AG09309 (cell line): ENCODE measurements around the gene LRRK1.

Experiments
- DNase-seq: peaks from one replicate; pipeline ENCODE4 v3.0.0-alpha.2; 2010; ENCODE audit warnings: low read depth
- H3K4me3 ChIP-seq: 2 replicates; pipeline ENCODE4 v1.5.1; 2011; ENCODE audit warnings: mild to moderate bottlenecking, low read depth, low read length, moderate library complexity; ENCODE audit not compliant: control insufficient read depth
- TF ChIP-seq, protein P1 (sequence below): IDR thresholded peaks from 2 replicates; pipeline ENCODE4 v1.5.1; 2011; ENCODE audit warnings: mild to moderate bottlenecking, low read depth, low read length, inconsistent platforms; ENCODE audit not compliant: insufficient read depth, control insufficient read depth; ENCODE audit errors: missing control alignments

The LRRK1 gene

DNA sequence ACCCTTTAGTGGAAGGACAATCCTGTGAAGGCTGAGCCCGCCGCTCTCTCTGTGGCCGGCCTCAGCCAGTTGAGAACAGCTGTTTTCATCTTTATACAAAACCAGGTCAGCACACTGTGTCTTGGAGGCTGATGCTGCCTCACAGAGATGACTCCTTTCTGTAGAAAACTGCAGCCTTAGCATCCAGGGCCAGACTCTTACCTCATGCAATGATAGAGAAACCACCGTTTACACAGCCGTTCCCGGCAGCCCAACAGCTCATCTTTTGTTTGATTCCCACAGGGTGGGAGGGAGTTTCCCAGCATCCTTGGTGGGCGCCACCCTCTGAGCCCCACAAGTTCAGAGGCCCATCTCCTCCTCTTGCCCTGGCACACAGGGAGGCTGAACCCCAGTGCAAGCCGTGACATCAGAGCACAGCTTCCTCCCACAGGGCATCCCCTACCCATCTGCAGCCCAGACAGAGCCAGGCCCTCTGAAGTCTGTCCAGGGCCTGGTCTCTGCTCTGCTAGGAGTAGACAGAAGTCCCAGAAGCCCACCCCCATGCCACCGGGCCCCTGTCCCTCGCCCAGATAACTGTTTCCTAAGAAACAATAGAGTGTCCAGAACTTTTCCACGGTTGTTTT, 105.0 kb downstream of the LRRK1 start:
- TF ChIP-seq, protein P1, sequence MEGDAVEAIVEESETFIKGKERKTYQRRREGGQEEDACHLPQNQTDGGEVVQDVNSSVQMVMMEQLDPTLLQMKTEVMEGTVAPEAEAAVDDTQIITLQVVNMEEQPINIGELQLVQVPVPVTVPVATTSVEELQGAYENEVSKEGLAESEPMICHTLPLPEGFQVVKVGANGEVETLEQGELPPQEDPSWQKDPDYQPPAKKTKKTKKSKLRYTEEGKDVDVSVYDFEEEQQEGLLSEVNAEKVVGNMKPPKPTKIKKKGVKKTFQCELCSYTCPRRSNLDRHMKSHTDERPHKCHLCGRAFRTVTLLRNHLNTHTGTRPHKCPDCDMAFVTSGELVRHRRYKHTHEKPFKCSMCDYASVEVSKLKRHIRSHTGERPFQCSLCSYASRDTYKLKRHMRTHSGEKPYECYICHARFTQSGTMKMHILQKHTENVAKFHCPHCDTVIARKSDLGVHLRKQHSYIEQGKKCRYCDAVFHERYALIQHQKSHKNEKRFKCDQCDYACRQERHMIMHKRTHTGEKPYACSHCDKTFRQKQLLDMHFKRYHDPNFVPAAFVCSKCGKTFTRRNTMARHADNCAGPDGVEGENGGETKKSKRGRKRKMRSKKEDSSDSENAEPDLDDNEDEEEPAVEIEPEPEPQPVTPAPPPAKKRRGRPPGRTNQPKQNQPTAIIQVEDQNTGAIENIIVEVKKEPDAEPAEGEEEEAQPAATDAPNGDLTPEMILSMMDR, result no peak
- no peak overlapping the region for H3K4me3 ChIP-seq
- DNase-seq, result no peak

DNA sequence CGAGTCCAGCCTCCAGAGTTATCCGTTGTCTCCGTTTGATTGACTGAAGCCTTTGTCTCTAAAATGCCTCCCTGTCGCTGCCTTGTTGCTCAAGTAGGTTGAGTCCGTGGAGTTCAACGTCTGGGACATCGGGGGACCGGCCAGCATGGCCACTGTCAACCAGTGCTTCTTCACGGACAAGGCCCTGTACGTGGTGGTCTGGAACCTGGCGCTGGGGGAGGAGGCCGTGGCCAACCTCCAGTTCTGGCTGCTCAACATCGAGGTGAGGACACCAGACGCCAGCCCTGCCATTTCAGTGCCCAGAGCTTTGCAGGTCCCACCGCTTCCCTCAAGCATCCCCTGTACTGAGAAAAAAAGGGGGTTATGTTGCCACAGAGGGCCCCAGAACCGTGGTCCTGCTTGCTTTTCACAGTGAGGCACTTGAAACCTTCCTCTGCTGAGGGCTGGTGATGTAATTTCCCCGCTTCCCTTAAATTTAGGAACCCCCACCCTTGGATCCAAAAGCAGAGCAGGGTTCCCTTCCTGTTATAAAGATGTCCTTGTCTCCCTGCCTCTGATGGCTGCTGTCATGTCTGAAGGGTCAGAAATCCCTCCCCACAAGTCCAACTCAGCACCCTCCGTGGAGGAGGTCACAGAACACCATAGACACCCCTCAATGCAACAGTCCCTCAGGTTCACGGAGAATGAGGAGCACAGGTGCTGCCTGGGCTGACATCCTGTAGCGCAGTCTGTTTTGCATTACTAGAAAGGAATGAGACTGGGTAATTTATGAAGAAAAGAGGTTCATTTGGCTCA, 105.7 kb downstream of the LRRK1 start:
- DNase-seq, result no peak
- no peak overlapping the region for H3K4me3 ChIP-seq
- TF ChIP-seq, protein P1, result no peak

DNA sequence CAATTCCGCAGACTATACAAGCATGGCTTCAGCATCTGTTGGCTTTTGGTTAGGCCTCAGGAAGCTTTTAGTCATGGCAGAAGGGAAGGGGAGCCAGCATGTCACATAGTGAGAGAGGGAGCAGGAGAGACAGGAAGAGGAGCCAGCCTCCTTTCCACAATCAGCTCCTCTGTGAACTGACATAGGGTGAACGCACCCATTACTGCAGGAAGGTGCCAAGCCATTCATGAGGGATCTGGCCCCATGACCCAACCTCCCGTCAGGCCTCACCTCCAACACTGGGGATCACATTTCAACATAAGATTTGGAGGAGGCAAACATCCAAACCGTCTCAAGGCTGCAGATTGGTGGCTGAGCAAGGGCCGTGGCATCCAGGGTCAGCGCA, 106.3 kb downstream of the LRRK1 start:
- DNase-seq, result no peak
- TF ChIP-seq, protein P1, result no peak
- H3K4me3 ChIP-seq, result no peak overlapping the region

DNA sequence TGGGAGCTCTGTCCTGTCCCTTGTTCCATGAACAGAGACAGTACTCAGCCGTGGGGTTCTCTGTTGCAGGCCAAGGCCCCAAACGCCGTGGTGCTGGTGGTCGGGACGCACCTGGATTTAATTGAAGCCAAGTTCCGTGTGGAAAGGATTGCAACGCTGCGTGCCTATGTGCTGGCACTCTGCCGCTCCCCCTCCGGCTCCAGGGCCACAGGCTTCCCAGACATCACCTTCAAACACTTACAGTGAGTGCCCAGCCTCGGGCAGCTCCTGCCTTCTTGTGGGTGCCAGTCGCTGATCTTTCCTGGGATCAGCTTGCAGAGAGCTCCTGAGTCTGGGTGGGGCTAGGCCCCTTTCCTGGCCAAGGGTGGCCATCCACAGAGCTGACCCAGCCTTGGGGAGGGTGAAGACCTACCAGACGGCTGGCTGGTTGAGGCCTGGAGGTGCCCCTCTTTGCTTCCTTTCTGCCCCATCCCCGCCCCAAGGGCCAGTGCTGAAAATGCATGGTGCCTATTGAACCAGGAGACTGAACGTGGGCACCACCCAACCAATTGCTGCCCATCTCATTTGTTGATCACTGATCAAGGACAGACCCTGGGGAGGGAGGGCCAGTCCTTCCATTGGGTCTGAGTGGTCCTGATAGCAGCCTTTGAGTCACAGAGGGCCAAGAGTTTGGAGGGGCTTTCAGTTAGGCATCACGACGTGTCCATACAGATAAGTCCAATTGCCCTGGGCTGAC, 106.9 kb downstream of the LRRK1 start:
- DNase-seq, result no peak
- TF ChIP-seq, protein P1, result no peak

DNA sequence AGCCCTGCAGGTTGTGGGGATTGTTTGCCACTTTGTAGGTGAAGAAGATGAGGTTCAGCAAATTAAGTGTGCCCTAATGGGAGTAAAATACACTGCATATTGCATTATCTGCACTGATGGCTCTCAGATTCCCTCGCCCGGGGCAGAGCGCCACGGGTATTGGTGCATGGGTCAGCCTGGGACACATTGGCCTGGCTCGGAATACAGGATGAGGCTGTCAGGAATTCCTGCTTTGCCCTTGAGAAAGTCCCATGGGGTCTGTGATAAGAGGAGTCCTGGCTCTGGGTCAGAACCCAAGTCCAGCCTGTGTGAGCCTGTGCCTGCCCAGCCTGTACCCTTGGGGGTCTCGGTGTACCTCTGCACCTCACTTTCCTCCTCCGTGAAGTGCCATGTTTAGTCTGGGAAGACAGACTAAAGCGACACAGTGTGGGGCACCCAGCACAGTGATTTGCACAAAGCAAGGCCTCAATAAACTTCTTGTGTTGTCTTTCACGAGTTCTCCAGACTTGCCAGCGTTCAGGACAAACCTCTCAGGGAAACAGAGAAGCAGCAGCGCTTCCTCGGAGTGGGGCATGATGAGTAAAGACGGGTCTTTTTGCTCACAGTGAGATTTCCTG, 107.6 kb downstream of the LRRK1 start:
- TF ChIP-seq, protein P1, result no peak
- H3K4me3 ChIP-seq, result no peak overlapping the region
- DNase-seq, result no peak

More for the DNA sequence above, 106.9 kb downstream of the LRRK1 start:
- no peak overlapping the region for H3K4me3 ChIP-seq

DNA sequence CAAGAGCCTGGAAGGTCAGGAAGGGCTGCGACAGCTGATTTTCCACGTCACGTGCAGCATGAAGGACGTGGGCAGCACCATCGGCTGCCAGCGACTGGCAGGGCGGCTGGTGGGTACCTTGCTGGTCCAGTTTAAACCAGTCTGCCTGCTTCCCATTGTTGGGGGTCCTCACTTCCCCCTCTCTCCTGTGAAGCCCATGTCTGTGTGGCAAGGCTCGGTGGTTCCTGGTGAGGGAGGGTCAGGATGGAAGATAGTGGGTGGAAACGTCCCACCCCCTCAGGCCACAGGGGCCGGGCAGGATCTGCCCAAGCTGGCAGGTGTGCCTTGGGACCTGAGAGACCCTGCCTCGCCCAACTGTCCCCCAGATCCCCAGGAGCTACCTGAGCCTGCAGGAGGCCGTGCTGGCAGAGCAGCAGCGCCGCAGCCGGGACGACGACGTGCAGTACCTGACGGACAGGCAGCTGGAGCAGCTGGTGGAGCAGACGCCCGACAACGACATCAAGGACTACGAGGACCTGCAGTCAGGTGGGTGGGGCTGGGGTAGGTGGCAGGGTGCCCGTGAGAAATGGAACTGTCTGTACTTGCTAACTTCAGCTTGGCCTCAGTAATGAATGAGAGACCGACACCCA, 108.2 kb downstream of the LRRK1 start:
- no peak for DNase-seq
- TF ChIP-seq, protein P1, result no peak
- H3K4me3 ChIP-seq, result no peak overlapping the region
